ENCODE results near the gene KLK13. TPM values are rescaled to one million over a fixed set of nuclear protein-coding genes. Genes with fewer than 3 reads are reported as not detected.

KLK13 gene
- total RNA-seq, 1 donor from 2014 or later = not detected

DNA sequence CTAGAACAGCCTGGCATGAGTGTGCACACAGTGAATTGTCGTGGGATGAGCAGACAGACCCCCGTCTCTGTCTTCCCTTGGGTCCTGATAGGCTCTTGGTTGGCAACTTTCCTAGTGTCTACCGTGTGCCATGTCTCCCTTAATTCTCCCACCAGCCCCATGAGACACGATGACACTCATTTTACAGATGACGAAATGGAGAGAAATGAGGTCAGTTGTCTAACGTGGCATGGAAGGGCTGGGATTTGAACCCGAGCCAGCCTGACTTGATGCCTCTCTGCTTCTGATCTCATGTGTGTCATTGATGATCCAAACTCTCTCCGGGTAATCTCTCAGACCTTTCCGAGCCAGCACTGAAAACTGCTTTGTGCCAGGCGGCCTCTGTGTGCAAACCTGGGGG is 26.2 kb upstream of the KLK13 start:
- Histone ChIP-seq H3K27me3 (ENCODE audit: low read depth) (no peaks in the 10 kb centered on the region), H3K36me3 (no peaks in the 10 kb centered on the region), H3K9me3 (replicated peaks) (no peaks in the 10 kb centered on the region), H3K4me3 (no peak overlapping the region), H3K27ac (replicated peaks) (no peak overlapping the region), H3K4me1 (no peaks in the 10 kb centered on the region)
- DNase-seq = no peak
- no peak for TF ChIP-seq CTCF (IDR thresholded peaks at IDR 0.05; ENCODE audit: borderline replicate concordance)
- intact Hi-C loops (cut with micrococcal nuclease) = no loop called here

- intact Hi-C loops (cut with micrococcal nuclease) = no loop called here
- no peak overlapping the region for H3K4me3 ChIP-seq
- no peak for DNase-seq
- TF ChIP-seq CTCF (IDR thresholded peaks at IDR 0.05; ENCODE audit: borderline replicate concordance) = no peak
- no peaks in the 10 kb centered on the region for H3K27me3 ChIP-seq (ENCODE audit: low read depth)
- H3K36me3 ChIP-seq = no peaks in the 10 kb centered on the region
- no peak overlapping the region for H3K27ac ChIP-seq (replicated peaks)
- H3K4me1 ChIP-seq = no peaks in the 10 kb centered on the region
- no peaks in the 10 kb centered on the region for H3K9me3 ChIP-seq (replicated peaks)
Observed at GRCh38 chr19:51090471-51090870, 25.6 kb upstream of the KLK13 start.

- TF ChIP-seq CTCF (IDR thresholded peaks at IDR 0.05; ENCODE audit: borderline replicate concordance) = no peak
- no peaks in the 10 kb centered on the region for H3K4me1 ChIP-seq
- H3K27me3 ChIP-seq (ENCODE audit: low read depth) = no peaks in the 10 kb centered on the region
- H3K36me3 ChIP-seq = no peaks in the 10 kb centered on the region
- no peak overlapping the region for H3K27ac ChIP-seq (replicated peaks)
- DNase-seq = no peak
- H3K4me3 ChIP-seq = no peak overlapping the region
- no peaks in the 10 kb centered on the region for H3K9me3 ChIP-seq (replicated peaks)
- intact Hi-C loops (cut with micrococcal nuclease) = no loop called here
Observed at GRCh38 chr19:51089786-51090185, 24.9 kb upstream of the KLK13 start.

DNA sequence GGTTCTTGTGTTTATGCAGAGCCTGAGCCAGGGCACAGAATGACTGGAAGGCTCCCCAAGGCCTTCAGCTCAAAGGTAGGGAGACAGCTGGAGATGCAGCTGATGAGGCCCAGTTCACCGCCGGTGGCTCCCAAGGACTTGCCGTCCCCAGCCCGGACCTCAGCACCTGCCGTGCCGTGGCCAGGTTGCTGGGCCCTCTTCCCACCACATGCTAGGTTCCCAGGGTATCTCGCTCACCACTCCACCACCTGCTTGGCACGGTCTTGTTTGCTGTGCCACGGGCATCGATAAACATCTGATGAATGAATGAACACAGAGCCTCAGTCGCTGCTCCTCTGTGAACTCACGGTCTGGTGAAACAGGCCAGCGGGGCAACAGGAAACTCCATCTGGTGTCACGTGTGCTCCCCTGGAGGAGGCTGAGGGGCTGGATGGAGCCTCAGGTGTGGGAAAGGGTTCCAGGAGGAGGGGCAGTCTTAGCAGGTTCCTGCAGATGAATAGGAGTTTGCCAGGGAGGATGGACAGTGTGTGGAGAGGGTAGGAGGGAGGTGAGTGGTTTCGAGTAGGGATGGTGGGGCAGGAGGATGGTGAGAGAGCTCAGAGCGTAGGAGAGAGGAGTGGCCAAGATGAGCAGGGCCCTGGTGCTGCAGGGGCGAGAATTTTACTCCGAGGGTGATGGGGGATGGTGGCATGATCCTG is 21.4 kb upstream of the KLK13 start:
- no peak for DNase-seq
- intact Hi-C loops (cut with micrococcal nuclease) = no loop called here
- peaks cover 22% of the 10 kb centered on the region for H3K27me3 ChIP-seq (ENCODE audit: low read depth)
- no peaks in the 10 kb centered on the region for H3K9me3 ChIP-seq (replicated peaks)
- no peaks in the 10 kb centered on the region for H3K4me1 ChIP-seq
- H3K27ac ChIP-seq (replicated peaks) = no peak overlapping the region
- H3K4me3 ChIP-seq = no peak overlapping the region
- TF ChIP-seq CTCF (IDR thresholded peaks at IDR 0.05; ENCODE audit: borderline replicate concordance) = no peak
- no peaks in the 10 kb centered on the region for H3K36me3 ChIP-seq

GRCh38 chr19:51084505-51084904 is 19.6 kb upstream of the KLK13 start:
- no peak for TF ChIP-seq CTCF (IDR thresholded peaks at IDR 0.05; ENCODE audit: borderline replicate concordance)
- peaks cover 25% of the 10 kb centered on the region for H3K27me3 ChIP-seq (ENCODE audit: low read depth)
- DNase-seq = no peak
- no peak overlapping the region for H3K27ac ChIP-seq (replicated peaks)
- H3K4me1 ChIP-seq = peaks cover 3% of the 10 kb centered on the region
- H3K36me3 ChIP-seq = no peaks in the 10 kb centered on the region
- no peak overlapping the region for H3K4me3 ChIP-seq
- no peaks in the 10 kb centered on the region for H3K9me3 ChIP-seq (replicated peaks)
- intact Hi-C loops (cut with micrococcal nuclease) = no loop called here
